Esophagus muscularis mucosa (tissue), 4 donors: ENCODE data around the gene FRZB.

Experiments
- EP300 ChIP-seq: sonication (generic); formaldehyde crosslinking; IDR thresholded peaks from one replicate; pipeline ENCODE4 v1.6.1; 2017; ENCODE audit warnings: antibody characterized with exemption
- POLR2AphosphoS5 ChIP-seq, 2 donors: sonication (generic); formaldehyde crosslinking; IDR thresholded peaks; one replicate each; pipeline ENCODE4 v1.6.1; 2017; ENCODE audit warnings: antibody characterized with exemption in 2 of 2
- TF ChIP-seq, protein P1 (sequence below), 3 experiments: fragments of 200-600 bp in 2 of 3; fragments of 450-650 bp in 1 of 3; sonication (generic) in 2 of 3; IDR thresholded peaks; one replicate each; pipeline ENCODE4 v1.5.1; 2017 to 2019; ENCODE audit warnings: antibody characterized with exemption in 3 of 3, mild to moderate bottlenecking in 2 of 3, moderate library complexity in 1 of 3

GRCh38 chr2:182887093-182887492 is 20.7 kb upstream of the FRZB start:
- TF ChIP-seq, protein P1, sequence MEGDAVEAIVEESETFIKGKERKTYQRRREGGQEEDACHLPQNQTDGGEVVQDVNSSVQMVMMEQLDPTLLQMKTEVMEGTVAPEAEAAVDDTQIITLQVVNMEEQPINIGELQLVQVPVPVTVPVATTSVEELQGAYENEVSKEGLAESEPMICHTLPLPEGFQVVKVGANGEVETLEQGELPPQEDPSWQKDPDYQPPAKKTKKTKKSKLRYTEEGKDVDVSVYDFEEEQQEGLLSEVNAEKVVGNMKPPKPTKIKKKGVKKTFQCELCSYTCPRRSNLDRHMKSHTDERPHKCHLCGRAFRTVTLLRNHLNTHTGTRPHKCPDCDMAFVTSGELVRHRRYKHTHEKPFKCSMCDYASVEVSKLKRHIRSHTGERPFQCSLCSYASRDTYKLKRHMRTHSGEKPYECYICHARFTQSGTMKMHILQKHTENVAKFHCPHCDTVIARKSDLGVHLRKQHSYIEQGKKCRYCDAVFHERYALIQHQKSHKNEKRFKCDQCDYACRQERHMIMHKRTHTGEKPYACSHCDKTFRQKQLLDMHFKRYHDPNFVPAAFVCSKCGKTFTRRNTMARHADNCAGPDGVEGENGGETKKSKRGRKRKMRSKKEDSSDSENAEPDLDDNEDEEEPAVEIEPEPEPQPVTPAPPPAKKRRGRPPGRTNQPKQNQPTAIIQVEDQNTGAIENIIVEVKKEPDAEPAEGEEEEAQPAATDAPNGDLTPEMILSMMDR (IDR thresholded peaks at IDR 0.05) = no peak
- TF ChIP-seq EP300 (no peak), POLR2AphosphoS5 (IDR thresholded peaks at IDR 0.05) (no peak)
